GM18508 (cell line): ENCODE results near the gene SYT6.
"Not testable (repeated sequence)": the region's sequence is repeated elsewhere in the genome, so short reads cannot be mapped to it uniquely, and the experiment has no call there.

Experiments
- ATAC-seq: cut with Tn5 transposase; IDR thresholded peaks from one replicate; pipeline ENCODE4 v1.9.1; 2021; ENCODE audit warnings: moderate number of reproducible peaks; ENCODE audit not compliant: insufficient read depth, unreplicated experiment

Gene SYT6

GRCh38 chr1:114078116-114078515 lies 75.6 kb downstream of the SYT6 start:
- no peak for ATAC-seq

GRCh38 chr1:114077188-114077587 lies 76.5 kb downstream of the SYT6 start:
- ATAC-seq, result no peak

- no peak for ATAC-seq
Observed at GRCh38 chr1:114076308-114076707, 77.4 kb downstream of the SYT6 start.

- no peak for ATAC-seq
Observed at GRCh38 chr1:114075546-114076242, 78.0 kb downstream of the SYT6 start.

- no peak for ATAC-seq
Observed at GRCh38 chr1:114075105-114075504, 78.6 kb downstream of the SYT6 start.

GRCh38 chr1:114072246-114072645 lies 81.4 kb downstream of the SYT6 start:
- no peak for ATAC-seq

- ATAC-seq, result not testable (repeated sequence)
Observed at GRCh38 chr1:114069762-114070161, 83.9 kb downstream of the SYT6 start.

GRCh38 chr1:114068684-114069083 lies 85.0 kb downstream of the SYT6 start:
- not testable (repeated sequence) for ATAC-seq

GRCh38 chr1:114065671-114066070 lies 88.0 kb downstream of the SYT6 start:
- not testable (repeated sequence) for ATAC-seq

GRCh38 chr1:114063544-114063943 lies 90.1 kb downstream of the SYT6 start:
- ATAC-seq, result no peak

GRCh38 chr1:114062477-114063099 lies 91.1 kb downstream of the SYT6 start:
- no peak for ATAC-seq

- ATAC-seq, result no peak
Observed at GRCh38 chr1:114061121-114061830, 92.4 kb downstream of the SYT6 start.

GRCh38 chr1:114058236-114058635 lies 95.4 kb downstream of the SYT6 start:
- not testable (repeated sequence) for ATAC-seq

GRCh38 chr1:114054148-114054547 lies 99.5 kb downstream of the SYT6 start:
- no peak for ATAC-seq

GRCh38 chr1:114048232-114048631 lies 105.4 kb downstream of the SYT6 start:
- ATAC-seq, result no peak

GRCh38 chr1:114043548-114043947 lies 110.1 kb downstream of the SYT6 start:
- no peak for ATAC-seq

GRCh38 chr1:114043054-114043453 lies 110.6 kb downstream of the SYT6 start:
- no peak for ATAC-seq

- no peak for ATAC-seq
Observed at GRCh38 chr1:114040273-114041015, 113.2 kb downstream of the SYT6 start.
